ENCODE measurements around the gene DES. TPM values are rescaled to one million over a fixed set of nuclear protein-coding genes. Genes with fewer than 3 reads are reported as not detected.

DES gene
- total and polyA plus RNA-seq, 2 of the 4 experiments (the other 2 are of a cell fraction), result 4.3 to 4.9 TPM

DNA sequence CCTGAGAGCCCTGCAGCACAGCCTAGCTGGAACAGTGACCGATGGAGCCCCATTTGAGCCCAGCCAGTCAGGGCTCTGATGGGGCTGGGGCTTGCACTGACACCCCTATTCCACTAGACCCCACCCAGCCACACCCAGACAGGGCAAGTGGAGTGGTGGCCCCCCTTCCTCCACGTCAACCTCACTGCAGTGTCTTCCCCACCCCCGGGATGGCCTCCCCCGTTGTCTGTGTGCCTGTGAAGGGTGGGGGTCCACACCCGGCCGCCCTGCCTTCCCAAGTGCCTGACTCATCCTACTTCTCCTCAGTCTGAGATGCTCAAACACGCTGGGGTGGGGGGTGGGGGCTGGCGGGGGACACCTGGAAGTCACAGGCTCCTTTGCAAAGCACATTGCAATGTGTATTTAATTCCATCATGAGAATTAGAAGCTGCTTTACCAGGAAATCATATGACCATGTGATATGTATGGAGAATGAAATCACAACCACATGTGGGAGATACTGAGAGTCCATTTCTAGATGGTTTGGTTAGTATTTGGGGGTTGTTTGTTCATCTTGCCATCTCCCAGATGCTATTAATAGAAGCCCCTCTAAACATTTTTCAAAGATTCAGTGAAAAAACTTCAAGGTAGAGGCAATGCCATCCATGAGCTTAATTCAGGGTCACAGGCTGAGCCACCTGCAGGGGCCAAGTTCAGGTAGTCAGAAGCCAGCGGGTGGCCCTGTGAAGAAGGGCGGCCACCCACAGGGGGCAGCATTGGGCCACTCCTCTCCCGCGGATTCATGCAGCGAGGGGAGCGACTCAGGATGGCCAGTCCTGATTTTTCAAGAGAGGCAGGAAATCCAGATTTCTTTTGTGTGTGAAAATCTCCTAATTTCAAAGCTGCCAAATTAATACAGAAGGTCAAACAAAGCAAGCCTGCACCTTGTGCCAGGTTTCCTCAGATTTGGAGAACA, 57.8 kb downstream of the DES start:
- Histone ChIP-seq H3K4me3 (ENCODE audit: insufficient read depth, low read depth, low read length) (no peak overlapping the region), H3K4me2 (ENCODE audit: low read depth, low read length) (no peak overlapping the region), H4K20me1 (ENCODE audit: insufficient read depth, low read length) (no peaks in the 10 kb centered on the region; the same call in 1 of the 2 replicates), H3K9ac (ENCODE audit: low read depth, low read length) (no peak overlapping the region), H3K9me1 (ENCODE audit: insufficient read depth, low read length) (no peaks in the 10 kb centered on the region), H3K79me1 (ENCODE audit: low read depth in 1 of 2, low read length in 2 of 2) (no peaks in the 10 kb centered on the region), H3K9me3 (ENCODE audit: control insufficient read depth, insufficient read depth, low read length) (no peaks in the 10 kb centered on the region), H2BK20ac (ENCODE audit: low read depth, low read length) (no peak overlapping the region), H2AK5ac (ENCODE audit: low read depth, low read length) (no peak overlapping the region), H2AFZ (replicated peaks; ENCODE audit: low read length, poor library complexity) (peak overlapping the region; percentile 71), H3K36me3 (ENCODE audit: control insufficient read depth, insufficient read depth, low read length) (peaks cover 51% of the 10 kb centered on the region), H4K91ac (ENCODE audit: insufficient read depth, low read depth, low read length) (no peak overlapping the region), H3K27ac (ENCODE audit: insufficient read depth, low read length) (no peak overlapping the region), H2BK5ac (ENCODE audit: low read depth, low read length, poor library complexity, severe bottlenecking) (no peak overlapping the region), H4K5ac (ENCODE audit: low read depth, low read length) (no peak overlapping the region), H2BK120ac (ENCODE audit: low read depth, low read length) (no peak overlapping the region), H3K27me3 (ENCODE audit: control insufficient read depth, insufficient read depth, low read length) (no peaks in the 10 kb centered on the region), H3K23ac (ENCODE audit: low read depth, low read length) (no peak overlapping the region), H3K4ac (ENCODE audit: low read depth, low read length) (no peak overlapping the region; the same call in 1 of the 2 replicates), H2BK15ac (ENCODE audit: low read depth, low read length) (no peak overlapping the region), H3K14ac (replicated peaks; ENCODE audit: low read depth, low read length) (no peak overlapping the region), H3K56ac (ENCODE audit: extremely low read depth, insufficient read depth, low read length) (no peak overlapping the region), H3K4me1 (ENCODE audit: control insufficient read depth, insufficient read depth, low read length) (peaks cover 3% of the 10 kb centered on the region; the same call in 1 of the 2 replicates), H2AK9ac (replicated peaks; ENCODE audit: low read depth, low read length, poor library complexity) (peak overlapping the region; percentile 47), H3K18ac (ENCODE audit: low read depth, low read length) (no peak overlapping the region), H4K8ac (ENCODE audit: low read depth in 2 of 2, low read length in 2 of 2) (no peak overlapping the region)
- ATAC-seq (ENCODE audit: low read depth) (peak; percentile 83), DNase-seq (peak; percentile 45)
- no TSS peak for BruUV-seq (replicated peaks)
- dilution Hi-C loops (cut with HindIII; ENCODE audit: low sequenced_read_pairs, unreplicated experiment), result no loop called here
- ChIA-PET CTCF (interaction anchor here (0.6 to 1.8 kb wide), 7 partner anchors 8 to 73 kb away, joined by 3 to 7 read pairs (median 3); no protein-coding TSS in a partner anchor), POLR2A (ENCODE audit: unreplicated experiment) (no interaction called here)
- intact Hi-C loops (cut with micrococcal nuclease), result loop anchor here (1.0 kb wide), 1 partner anchor 54 kb away; no protein-coding TSS in a partner anchor
- in situ Hi-C loops (cut with MboI; ENCODE audit: low sequenced_read_pairs), result no loop called here
- TF ChIP-seq SMC3 (IDR thresholded peaks at IDR 0.05; ENCODE audit: low read depth, low read length) (peak; percentile 78), RAD21 (IDR thresholded peaks at IDR 0.05; ENCODE audit: low read length) (peak; percentile 79), NFE2L2 (IDR thresholded peaks at IDR 0.05; ENCODE audit: low read depth, low read length) (no peak)
- TF ChIP-seq, protein P1, sequence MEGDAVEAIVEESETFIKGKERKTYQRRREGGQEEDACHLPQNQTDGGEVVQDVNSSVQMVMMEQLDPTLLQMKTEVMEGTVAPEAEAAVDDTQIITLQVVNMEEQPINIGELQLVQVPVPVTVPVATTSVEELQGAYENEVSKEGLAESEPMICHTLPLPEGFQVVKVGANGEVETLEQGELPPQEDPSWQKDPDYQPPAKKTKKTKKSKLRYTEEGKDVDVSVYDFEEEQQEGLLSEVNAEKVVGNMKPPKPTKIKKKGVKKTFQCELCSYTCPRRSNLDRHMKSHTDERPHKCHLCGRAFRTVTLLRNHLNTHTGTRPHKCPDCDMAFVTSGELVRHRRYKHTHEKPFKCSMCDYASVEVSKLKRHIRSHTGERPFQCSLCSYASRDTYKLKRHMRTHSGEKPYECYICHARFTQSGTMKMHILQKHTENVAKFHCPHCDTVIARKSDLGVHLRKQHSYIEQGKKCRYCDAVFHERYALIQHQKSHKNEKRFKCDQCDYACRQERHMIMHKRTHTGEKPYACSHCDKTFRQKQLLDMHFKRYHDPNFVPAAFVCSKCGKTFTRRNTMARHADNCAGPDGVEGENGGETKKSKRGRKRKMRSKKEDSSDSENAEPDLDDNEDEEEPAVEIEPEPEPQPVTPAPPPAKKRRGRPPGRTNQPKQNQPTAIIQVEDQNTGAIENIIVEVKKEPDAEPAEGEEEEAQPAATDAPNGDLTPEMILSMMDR (conservative IDR thresholded peaks at IDR 0.05; ENCODE audit: low read depth, low read length), result peak; percentile 80
- no CpG with 5 or more reads among the region's 14 CpGs for WGBS, 2 experiments (ENCODE audit: extremely low coverage in 2 of 2, insufficient read length in 1 of 2)

Other genes with a start within 250 kb of the DES start
- gene SLC23A3, start 248.3 kb upstream of the DES start, total RNA-seq (2012; rRNA removed), result under 0.01 and 0.18 TPM in 2 replicates
- gene SLC23A3, start 248.3 kb upstream of the DES start, polyA plus RNA-seq (2012; rRNA removed), result 0.43 and 0.65 TPM in 2 replicates
- 11.1 and 11.9 TPM in 2 replicates for gene CNPPD1, start 241.5 kb upstream of the DES start, total RNA-seq (2012; rRNA removed)
- gene CNPPD1, start 241.5 kb upstream of the DES start, polyA plus RNA-seq (2012; rRNA removed), result 29.2 and 31.9 TPM in 2 replicates
- gene RETREG2, start 240.1 kb upstream of the DES start, total RNA-seq (2012; rRNA removed), result 39.2 and 51.1 TPM in 2 replicates
- 45.1 and 45.2 TPM in 2 replicates for gene RETREG2, start 240.1 kb upstream of the DES start, polyA plus RNA-seq (2012; rRNA removed)
- 21.9 and 25.5 TPM in 2 replicates for gene ZFAND2B, start 211.6 kb upstream of the DES start, total RNA-seq (2012; rRNA removed)
- gene ZFAND2B, start 211.6 kb upstream of the DES start, polyA plus RNA-seq (2012; rRNA removed), result 38.3 and 43.0 TPM in 2 replicates
- gene ABCB6, start 199.4 kb upstream of the DES start, total RNA-seq (2012; rRNA removed), result 10.8 and 12.5 TPM in 2 replicates
- gene ABCB6, start 199.4 kb upstream of the DES start, polyA plus RNA-seq (2012; rRNA removed), result 24.3 and 24.7 TPM in 2 replicates
- 27.8 and 35.1 TPM in 2 replicates for gene ATG9A, start 188.7 kb upstream of the DES start, total RNA-seq (2012; rRNA removed)
- gene ATG9A, start 188.7 kb upstream of the DES start, polyA plus RNA-seq (2012; rRNA removed), result 58.3 and 59.7 TPM in 2 replicates
- 18.3 and 18.6 TPM in 2 replicates for gene ANKZF1, start 188.6 kb upstream of the DES start, total RNA-seq (2012; rRNA removed)
- gene ANKZF1, start 188.6 kb upstream of the DES start, polyA plus RNA-seq (2012; rRNA removed), result 29.1 and 33.8 TPM in 2 replicates
- gene GLB1L, start 172.9 kb upstream of the DES start, total RNA-seq (2012; rRNA removed), result 3.6 and 4.1 TPM in 2 replicates
- gene GLB1L, start 172.9 kb upstream of the DES start, polyA plus RNA-seq (2012; rRNA removed), result 5.7 and 6.2 TPM in 2 replicates
- gene STK16, start 172.9 kb upstream of the DES start, total RNA-seq (2012; rRNA removed), result 35.0 and 44.4 TPM in 2 replicates
- 40.3 and 50.1 TPM in 2 replicates for gene STK16, start 172.9 kb upstream of the DES start, polyA plus RNA-seq (2012; rRNA removed)
- gene TUBA4B, start 165.1 kb upstream of the DES start, total RNA-seq (2012; rRNA removed), result not detected in 2 replicates
- not detected in 2 replicates for gene TUBA4B, start 165.1 kb upstream of the DES start, polyA plus RNA-seq (2012; rRNA removed)
- gene TUBA4A, start 164.5 kb upstream of the DES start, total RNA-seq (2012; rRNA removed), result 21.9 and 26.1 TPM in 2 replicates
- gene TUBA4A, start 164.5 kb upstream of the DES start, polyA plus RNA-seq (2012; rRNA removed), result 30.3 and 35.6 TPM in 2 replicates
- gene DNAJB2, start 139.0 kb upstream of the DES start, total RNA-seq (2012; rRNA removed), result 30.6 and 43.0 TPM in 2 replicates
- gene DNAJB2, start 139.0 kb upstream of the DES start, polyA plus RNA-seq (2012; rRNA removed), result 45.8 and 50.7 TPM in 2 replicates
- gene PTPRN, start 109.0 kb upstream of the DES start, total RNA-seq (2012; rRNA removed), result 4.4 and 5.2 TPM in 2 replicates
- gene PTPRN, start 109.0 kb upstream of the DES start, polyA plus RNA-seq (2012; rRNA removed), result 21.4 and 22.0 TPM in 2 replicates
- not detected in 2 replicates for gene RESP18, start 85.6 kb upstream of the DES start, total RNA-seq (2012; rRNA removed)
- gene RESP18, start 85.6 kb upstream of the DES start, polyA plus RNA-seq (2012; rRNA removed), result not detected in 2 replicates
- gene DNPEP, start 30.5 kb upstream of the DES start, total RNA-seq (2012; rRNA removed), result 74.7 and 89.4 TPM in 2 replicates
- 74.2 and 75.1 TPM in 2 replicates for gene DNPEP, start 30.5 kb upstream of the DES start, polyA plus RNA-seq (2012; rRNA removed)
- gene SPEG, start 16.5 kb downstream of the DES start, total RNA-seq (2012; rRNA removed), result 6.8 and 7.8 TPM in 2 replicates
- 81.6 and 109 TPM in 2 replicates for gene SPEG, start 16.5 kb downstream of the DES start, polyA plus RNA-seq (2012; rRNA removed)
- gene GMPPA, start 80.5 kb downstream of the DES start, total RNA-seq (2012; rRNA removed), result 93.0 and 103 TPM in 2 replicates
- gene GMPPA, start 80.5 kb downstream of the DES start, polyA plus RNA-seq (2012; rRNA removed), result 124 and 134 TPM in 2 replicates
- not detected in 2 replicates for gene ASIC4, start 96.1 kb downstream of the DES start, total RNA-seq (2012; rRNA removed)
- gene ASIC4, start 96.1 kb downstream of the DES start, polyA plus RNA-seq (2012; rRNA removed), result 0.10 TPM in 1 of 2 replicates, not detected in the other
- gene CHPF, start 125.4 kb downstream of the DES start, total RNA-seq (2012; rRNA removed), result 24.0 and 27.2 TPM in 2 replicates
- gene CHPF, start 125.4 kb downstream of the DES start, polyA plus RNA-seq (2012; rRNA removed), result 115 and 147 TPM in 2 replicates
- under 0.01 and 0.18 TPM in 2 replicates for gene TMEM198, start 125.7 kb downstream of the DES start, total RNA-seq (2012; rRNA removed)
- gene TMEM198, start 125.7 kb downstream of the DES start, polyA plus RNA-seq (2012; rRNA removed), result 2.2 and 3.0 TPM in 2 replicates
- 21.4 and 21.5 TPM in 2 replicates for gene OBSL1, start 153.2 kb downstream of the DES start, total RNA-seq (2012; rRNA removed)
- 51.2 and 51.8 TPM in 2 replicates for gene OBSL1, start 153.2 kb downstream of the DES start, polyA plus RNA-seq (2012; rRNA removed)
- not detected in 2 replicates for gene INHA, start 153.9 kb downstream of the DES start, total RNA-seq (2012; rRNA removed)
- gene INHA, start 153.9 kb downstream of the DES start, polyA plus RNA-seq (2012; rRNA removed), result 0.80 and 0.96 TPM in 2 replicates
- gene STK11IP, start 179.5 kb downstream of the DES start, total RNA-seq (2012; rRNA removed), result 6.7 and 19.7 TPM in 2 replicates
- 14.5 and 22.4 TPM in 2 replicates for gene STK11IP, start 179.5 kb downstream of the DES start, polyA plus RNA-seq (2012; rRNA removed)
- gene SLC4A3, start 209.3 kb downstream of the DES start, total RNA-seq (2012; rRNA removed), result 0.90 and 1.1 TPM in 2 replicates
- gene SLC4A3, start 209.3 kb downstream of the DES start, polyA plus RNA-seq (2012; rRNA removed), result 6.1 and 6.9 TPM in 2 replicates